KG1 (cell line): ENCODE results near the gene MIGA1.
"Not testable (repeated sequence)": the region's sequence is repeated elsewhere in the genome, so short reads cannot be mapped to it uniquely, and the experiment has no call there.

Source experiments
- DNase-seq: peaks from one replicate; lab custom pipeline; 2025; lab: John Stamatoyannopoulos, UW

MIGA1 gene

DNA sequence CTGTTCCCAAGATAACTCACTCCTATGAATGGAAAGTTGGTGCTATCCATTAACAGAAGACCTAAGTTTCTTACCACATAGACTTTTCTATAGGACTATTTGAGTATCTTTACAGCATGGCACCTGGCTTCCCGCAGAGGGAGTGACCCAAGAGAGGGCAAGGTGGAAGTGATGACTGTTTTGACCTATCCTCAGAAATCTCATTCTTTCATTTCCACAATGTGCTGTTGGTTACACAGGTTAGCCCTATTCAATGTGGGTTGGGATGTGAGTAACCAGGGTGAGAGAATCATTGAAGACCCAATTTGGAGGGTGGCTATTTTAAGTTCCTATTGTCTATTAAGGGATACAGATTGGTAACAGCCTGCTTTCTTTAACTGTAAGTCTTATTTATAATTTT lies 70.6 kb downstream of the MIGA1 start:
- no peak for DNase-seq

- DNase-seq, result no peak
Measured at GRCh38 chr1:77857552-77857951, 78.1 kb downstream of the MIGA1 start.

DNA sequence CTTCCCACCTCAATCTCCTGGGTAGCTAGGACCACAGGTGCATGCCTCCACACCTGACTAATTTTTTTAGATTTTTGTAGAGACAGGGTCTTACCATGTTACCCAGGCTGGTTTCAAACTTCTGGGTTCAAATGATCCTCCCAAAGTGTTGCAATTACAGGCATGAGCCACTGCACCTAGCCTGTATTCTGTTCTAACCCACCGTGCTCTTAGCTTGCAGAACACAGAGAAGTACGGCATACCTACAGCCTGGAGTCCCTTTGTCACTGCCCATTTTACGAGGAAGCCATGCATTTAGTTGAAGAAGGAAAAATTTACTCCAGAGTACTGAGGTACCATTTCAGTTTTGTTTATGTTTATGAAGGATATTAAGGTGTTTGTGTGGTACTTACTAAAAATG lies 79.3 kb downstream of the MIGA1 start:
- DNase-seq, result no peak

GRCh38 chr1:77859248-77859647 lies 79.8 kb downstream of the MIGA1 start:
- no peak for DNase-seq

- DNase-seq, result no peak
Measured at GRCh38 chr1:77866296-77866695, 86.8 kb downstream of the MIGA1 start.

- no peak for DNase-seq
Measured at GRCh38 chr1:77872645-77873044, 93.2 kb downstream of the MIGA1 start.

- DNase-seq, result no peak
Measured at GRCh38 chr1:77873461-77873860, 94.0 kb downstream of the MIGA1 start.

DNA sequence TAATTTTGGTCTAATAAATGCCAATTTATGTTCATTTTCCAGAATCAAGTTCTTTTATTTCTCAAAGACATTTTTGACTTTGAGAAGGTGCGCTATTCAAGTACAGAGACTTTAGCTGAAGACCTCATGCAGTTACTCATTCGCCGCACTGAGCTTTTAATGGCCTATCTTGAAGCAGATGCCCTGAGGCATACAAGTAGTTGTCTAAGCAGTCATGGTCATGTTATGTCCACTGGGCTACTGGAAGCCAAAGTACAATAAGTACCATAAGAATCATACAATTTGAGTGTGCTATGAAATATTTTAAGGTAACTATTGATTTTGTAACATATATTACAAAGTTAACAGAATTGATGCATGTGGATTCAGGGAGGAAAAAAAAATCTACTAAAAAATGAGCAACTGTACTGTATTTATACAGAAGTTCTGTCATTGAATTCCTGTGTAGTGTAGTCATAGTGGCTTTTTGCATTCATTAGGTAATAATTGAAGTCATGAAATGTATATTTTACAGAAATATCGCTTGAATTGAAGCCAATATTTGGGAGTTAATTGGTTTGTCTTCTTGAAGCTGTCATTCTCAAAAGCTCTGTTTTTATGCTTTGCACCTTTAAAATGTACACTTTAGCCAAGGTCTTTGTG lies 95.5 kb downstream of the MIGA1 start:
- no peak for DNase-seq

GRCh38 chr1:77876884-77877283 lies 97.4 kb downstream of the MIGA1 start:
- DNase-seq, result no peak

DNA sequence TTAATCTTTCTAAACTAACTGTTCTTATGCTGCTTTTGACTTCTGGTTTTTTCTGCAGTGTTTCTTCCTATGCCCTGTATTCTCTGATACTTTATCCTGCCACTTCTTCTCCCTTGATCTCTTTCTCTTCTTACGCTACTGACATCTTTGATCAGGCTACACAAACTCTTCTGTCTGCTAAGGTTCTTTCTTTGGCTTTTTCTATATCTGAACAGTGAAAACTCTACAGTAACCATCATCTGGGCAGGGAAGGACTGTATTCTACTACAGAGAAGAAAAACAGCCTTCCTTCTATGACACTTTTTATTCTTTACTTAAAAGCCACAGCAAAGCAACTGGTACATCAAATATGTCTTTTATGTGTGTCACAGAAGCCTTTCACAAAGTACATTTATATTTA lies 101.6 kb downstream of the MIGA1 start:
- DNase-seq, result no peak

DNA sequence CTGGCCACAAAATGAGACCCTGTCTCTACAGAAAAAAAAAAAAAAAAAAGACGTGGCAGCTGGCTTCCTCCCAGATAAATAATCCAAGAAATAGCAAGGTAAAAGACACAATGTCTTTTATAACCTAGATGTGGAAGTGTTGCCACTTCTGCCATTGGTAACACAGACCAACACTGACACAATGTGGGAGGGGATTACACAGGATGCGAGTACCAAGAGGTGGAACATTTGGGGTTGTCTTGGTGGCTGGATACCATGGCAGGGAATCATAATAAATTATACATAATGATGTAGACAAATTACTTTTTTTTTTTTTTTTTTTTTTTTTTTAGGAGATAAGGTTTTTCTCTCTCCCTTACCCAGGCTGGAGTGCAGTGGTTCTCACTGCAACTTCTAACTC lies 103.0 kb downstream of the MIGA1 start:
- no peak for DNase-seq

GRCh38 chr1:77888081-77888780 lies 108.8 kb downstream of the MIGA1 start, which contains the start of gene NEXN:
NEXN (plus strand) TSS chr1:77888624; CDS start chr1:77916107, 27,483 bp downstream.
- no peak for DNase-seq

DNA sequence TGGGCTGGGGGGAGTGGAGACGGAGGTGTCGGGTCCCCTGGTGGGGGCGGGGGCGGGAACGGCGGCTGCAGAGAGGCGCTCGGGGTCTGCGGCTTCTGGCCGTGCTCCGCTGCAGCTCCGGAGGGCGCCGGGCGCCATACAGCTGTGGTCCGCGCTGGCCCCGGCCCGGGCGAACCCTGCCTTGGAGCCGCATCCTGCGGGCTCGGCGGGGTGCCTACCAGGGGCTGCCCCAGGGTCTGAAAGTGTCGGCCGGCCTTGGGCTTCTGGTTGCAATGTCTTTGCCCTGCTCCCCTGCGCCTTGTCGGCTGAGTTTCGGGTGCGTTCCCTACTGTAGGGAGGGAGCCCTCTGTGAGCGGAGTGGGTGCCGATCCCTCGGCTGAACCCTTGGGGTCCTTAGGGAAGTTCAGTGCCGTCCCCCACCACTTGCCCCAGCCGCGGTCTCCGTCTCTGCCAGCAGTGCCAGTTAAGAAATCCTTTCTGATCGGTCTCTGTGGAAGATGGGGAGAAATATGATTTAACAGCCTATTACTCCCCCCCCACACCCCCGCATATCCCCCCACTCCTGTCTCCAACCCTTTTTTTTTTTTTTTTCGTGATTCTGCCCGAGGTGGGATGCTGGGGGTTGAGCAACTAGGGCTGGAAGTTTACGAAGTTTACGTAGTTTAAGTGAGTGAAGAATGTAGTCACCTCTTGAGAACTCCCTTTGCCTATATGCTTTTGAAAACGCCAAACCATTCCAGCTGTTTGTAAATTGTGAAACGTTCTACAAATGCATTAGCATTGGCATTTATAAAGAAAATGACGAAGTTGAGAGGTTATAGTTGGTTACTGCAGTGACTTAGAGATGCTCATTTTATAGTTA lies 109.6 kb downstream of the MIGA1 start:
- no peak for DNase-seq

- DNase-seq, result no peak
Measured at GRCh38 chr1:77889671-77890070, 110.2 kb downstream of the MIGA1 start.

- DNase-seq, result no peak
Measured at GRCh38 chr1:77891200-77891599, 111.8 kb downstream of the MIGA1 start.

DNA sequence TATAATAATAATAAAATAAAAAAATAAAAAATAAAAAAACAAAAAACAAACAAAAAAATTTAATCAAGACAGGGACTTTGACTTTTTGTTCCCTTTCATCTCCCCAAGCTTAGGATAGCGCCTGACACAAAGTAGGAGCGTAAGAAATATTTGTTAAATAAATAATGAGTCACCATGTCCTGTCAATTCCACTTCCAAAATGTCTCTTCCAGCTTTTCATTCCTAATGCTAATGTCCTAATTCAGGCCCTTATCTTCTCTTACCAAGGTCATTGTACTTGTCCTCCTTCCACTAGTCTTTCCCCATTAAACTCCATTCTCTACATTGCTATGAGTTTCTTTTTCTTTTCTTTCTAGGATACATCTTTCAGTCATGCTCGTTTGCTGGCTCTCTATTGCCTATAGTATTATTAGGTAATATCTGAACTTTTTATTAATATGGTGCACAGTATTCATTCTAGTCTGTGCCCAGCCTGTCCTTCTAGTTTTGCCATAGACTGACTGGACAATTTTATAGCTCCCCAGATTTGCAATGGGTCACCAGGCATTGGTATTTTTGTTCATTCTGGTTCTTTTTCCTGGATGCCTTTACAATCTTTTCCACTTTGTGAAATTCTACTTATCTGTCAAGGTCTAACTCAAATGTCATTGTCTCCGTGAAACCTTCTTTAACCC lies 120.3 kb downstream of the MIGA1 start:
- DNase-seq, result no peak

DNA sequence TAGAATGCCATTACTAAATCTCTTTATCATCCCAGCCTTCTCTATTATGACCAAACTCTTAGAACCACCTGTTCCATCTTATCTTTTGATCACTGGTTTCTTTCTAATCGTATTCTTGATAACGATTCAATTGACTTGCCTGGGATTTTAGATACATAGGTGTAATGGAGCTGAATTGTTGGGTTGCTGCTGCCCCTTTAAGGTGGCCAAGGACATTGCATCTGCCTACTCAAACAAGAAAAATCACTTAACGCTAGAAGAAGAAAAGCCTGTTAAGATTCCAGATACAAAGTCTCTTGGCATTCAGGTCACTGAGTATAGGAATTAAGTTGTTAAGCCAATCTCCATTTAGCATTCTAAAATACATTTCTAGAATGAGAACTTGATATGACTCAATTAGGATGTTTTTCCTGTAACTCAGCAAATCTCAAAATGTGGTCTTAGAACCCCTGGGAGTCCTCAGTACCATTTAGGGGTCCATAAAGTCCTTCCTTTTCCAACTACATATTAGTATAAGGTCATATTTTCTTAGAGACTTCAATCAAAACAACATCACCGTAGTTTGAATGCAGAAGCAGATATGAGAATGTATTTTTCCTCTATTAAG lies 121.3 kb downstream of the MIGA1 start:
- no peak for DNase-seq

DNA sequence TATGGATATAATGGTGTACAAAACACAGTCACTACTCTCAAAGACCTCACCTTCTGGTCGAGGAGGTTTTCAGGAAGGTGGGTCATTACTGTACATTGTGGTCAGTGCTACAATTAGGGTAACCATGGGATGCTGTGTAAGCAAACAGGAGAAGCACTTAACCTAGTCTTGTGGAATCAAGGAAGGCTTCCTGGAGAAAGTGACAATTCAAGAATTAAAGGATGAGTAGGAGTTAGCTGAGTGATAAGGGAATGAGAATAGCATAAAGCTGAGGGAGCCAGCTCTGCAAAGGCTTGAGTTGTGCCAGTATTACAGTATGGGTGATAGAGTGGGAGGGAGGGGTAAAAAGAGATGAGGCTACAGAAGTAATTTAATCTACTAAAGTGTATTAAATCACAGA lies 126.2 kb downstream of the MIGA1 start:
- no peak for DNase-seq

DNA sequence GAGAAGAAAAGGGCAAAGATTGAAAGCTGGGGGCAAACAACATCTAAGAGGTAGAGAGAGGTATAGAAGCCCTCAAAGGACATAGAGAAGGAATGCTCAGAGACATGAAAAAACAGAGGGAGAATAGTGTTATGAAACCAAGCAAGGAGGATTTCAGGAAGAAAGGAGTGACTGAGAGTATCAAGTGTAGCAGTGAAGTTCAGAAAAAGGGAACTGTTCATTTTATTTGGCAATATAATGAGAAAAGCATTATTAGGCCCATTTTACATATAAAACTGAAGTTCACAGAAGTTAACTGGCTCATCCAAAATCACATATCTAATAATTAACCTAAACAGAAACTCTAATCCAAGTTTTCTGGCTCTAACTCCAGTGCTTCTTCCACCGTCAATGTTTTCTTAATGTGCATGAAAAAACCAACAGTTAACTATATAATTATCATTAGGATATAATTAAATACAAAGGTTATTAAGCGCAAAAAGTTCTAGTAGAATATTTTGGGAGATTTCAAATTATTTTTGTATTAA lies 126.6 kb downstream of the MIGA1 start:
- no peak for DNase-seq

GRCh38 chr1:77906624-77907023 lies 127.2 kb downstream of the MIGA1 start:
- DNase-seq, result no peak

DNA sequence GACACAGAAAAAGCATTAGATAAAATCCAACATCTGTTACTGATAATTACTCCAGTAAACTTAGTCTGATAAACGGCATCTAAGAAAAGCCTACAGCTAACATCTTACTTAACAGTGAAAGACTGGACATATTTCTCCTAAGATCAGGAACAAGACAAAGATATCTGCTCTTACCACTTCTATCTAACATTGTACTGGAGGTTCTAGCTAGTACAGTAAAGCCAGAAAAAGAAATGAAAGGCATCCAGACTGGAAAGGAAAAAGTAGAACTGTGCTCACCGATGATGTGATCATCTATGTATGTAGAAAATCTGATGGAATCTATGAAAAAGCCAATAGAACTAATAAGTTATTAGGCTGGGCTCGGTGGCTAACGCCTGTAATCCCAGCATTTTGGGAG lies 130.7 kb downstream of the MIGA1 start:
- DNase-seq, result no peak

DNA sequence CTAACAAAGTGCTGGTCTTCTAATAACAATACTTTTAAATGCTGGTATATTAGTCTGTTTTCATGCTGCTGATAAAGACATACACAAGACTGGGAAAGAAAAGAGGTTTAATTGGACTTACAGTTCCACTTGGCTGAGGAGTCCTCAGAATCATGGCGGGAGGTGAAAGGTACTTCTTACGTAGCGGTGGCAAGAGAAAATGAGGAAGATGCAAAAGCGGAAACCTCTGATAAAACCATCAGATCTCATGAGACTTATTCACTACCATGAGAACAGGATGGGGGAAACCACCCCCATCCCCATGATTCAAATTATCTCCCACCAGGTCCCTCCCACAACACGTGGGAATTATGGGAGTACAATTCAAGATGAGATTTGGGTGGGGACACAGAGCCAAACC lies 139.5 kb downstream of the MIGA1 start:
- DNase-seq, result not testable (repeated sequence)
